HG03039 (cell line): ENCODE measurements around the gene HES6.

Experiments
- ATAC-seq: cut with Tn5 transposase; IDR thresholded peaks from one replicate; pipeline ENCODE4 v1.9.1; 2021; ENCODE audit warnings: mild to moderate bottlenecking, moderate library complexity; ENCODE audit not compliant: unreplicated experiment

HES6 gene

DNA sequence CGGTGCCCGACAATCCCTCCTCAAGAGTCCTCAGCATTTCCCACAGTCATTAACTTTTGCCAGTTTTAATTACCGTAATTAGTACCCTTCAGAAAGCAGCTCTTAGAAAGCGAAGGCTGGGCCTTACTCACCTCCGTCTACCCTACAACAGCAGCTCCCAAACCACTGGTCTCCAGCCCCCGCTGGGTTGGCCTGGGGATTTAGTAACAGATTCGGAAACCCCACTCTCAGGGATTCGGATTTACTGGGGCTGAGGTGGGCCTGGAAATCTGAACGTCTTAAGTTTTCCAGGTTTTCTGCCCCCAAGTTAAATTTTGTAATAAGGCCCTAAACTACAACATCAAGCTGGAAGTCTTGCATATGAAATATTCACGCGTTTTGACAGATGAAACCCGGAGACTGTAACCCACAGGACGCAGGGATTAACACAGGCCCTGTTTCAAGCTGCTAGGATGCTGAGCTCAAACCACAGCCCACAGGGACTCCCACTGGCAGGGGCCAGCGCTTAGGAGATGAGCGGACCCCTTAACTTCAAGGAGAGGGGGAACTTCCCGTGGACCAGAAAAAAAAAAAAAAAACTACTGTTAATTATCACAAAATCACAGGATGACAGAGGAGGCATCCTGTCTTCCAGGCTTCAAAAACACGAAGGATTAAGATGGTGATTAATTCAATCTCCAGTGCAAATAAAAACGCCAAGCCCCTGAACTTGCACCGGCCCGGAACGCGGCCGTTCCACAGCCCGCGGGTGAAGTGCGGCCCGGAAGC lies 37.3 kb downstream of the HES6 start:
- no peak for ATAC-seq

DNA sequence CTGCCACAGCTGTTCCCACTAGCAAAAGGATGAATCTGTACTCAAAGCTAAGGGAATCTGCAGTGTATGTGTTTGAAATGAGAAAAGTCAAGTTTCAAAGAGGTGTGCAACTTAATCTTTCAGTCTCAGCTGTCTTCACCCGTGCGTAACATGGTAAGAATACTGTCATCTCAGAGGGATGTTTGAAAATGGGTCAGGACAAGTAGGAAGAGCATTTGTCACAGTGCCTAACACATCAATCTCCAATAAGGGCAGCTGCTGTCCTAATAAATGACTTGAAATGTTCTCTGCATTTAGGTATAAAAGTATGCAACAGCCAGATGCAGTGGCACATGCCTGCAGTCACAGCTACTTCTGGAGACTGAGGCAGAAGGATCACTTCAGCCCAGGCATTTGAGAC lies 49.4 kb downstream of the HES6 start:
- no peak for ATAC-seq
